Body of pancreas (tissue), 4 donors: ENCODE results near the gene GGN. TPM values are rescaled to one million over a fixed set of nuclear protein-coding genes. Genes with fewer than 3 reads are reported as not detected.

Experiments
- ATAC-seq: fragments of 150-250 bp; one replicate; pipeline ENCODE4 v1.9.1; 2016
- DNase-seq, 4 donors: peaks; one replicate each; pipeline ENCODE4 v3.0.0-alpha.2; 2019
- H3K27ac ChIP-seq, 4 donors: fragments of 200-600 bp; sonication (generic); 1 replicate in 3 of 4; 2 replicates in 1 of 4; pipeline versions ENCODE4 v1.5.1 to v1.6.1; 2016 to 2019; ENCODE audit warnings: mild to moderate bottlenecking in 1 of 4, mixed read lengths in 1 of 4, moderate library complexity in 1 of 4
- H3K27me3 ChIP-seq, 2 donors: fragments of 200-600 bp; sonication (generic); one replicate each; pipeline ENCODE4 v1.6.0; 2016; ENCODE audit warnings: mild to moderate bottlenecking in 1 of 2
- H3K36me3 ChIP-seq, 2 donors: fragments of 200-600 bp; sonication (generic); replicated peaks in 1 of 2; 2 replicates each; pipeline ENCODE4 v1.5.1; 2016; ENCODE audit warnings: low read depth in 2 of 2; ENCODE audit not compliant: insufficient read depth in 1 of 2
- H3K4me1 ChIP-seq: fragments of 200-600 bp; sonication (generic); one replicate; pipeline ENCODE4 v1.6.0; 2016
- H3K4me3 ChIP-seq, 2 donors: fragments of 200-600 bp; sonication (generic); 1 replicate in 1 of 2; 2 replicates in 1 of 2; pipeline ENCODE4 v1.5.1; 2016 to 2019
- H3K9me3 ChIP-seq, 3 donors: fragments of 200-600 bp; sonication (generic); 1 replicate in 2 of 3; 2 replicates in 1 of 3; pipeline ENCODE4 v1.5.1; 2016
- POLR2A ChIP-seq, 3 donors: fragments of 450-650 bp; IDR thresholded peaks; one replicate each; pipeline ENCODE4 v1.6.1; 2016; ENCODE audit warnings: antibody characterized with exemption in 3 of 3, mild to moderate bottlenecking in 2 of 3
- WGBS, 2 donors: methylation state at CpG; one replicate each; pipeline ENCODE4 v1.1.5; 2017; 5-methylcytosine and 5-hydroxymethylcytosine counted together
- intact Hi-C: fragments of 100-400 bp; cut with DNase I; formaldehyde crosslinking; loops from one replicate; pipeline ENCODE4 v1.15.1; 2023
- total RNA-seq, 2 donors: library from RNA; depleted of rRNA; stranded (reverse); fragments of >200 nt; gene quantifications; one replicate each; pipeline ENCODE4 v1.1.0, GENCODE V29; 2016
- TF ChIP-seq, protein P1 (sequence below), 7 experiments: fragments of 450-650 bp in 4 of 7; fragments of 200-600 bp in 3 of 7; sonication (generic) in 3 of 7; IDR thresholded peaks; one replicate each; pipeline ENCODE4 v1.5.1; 2016 to 2019; ENCODE audit warnings: antibody characterized with exemption in 7 of 7

Gene GGN
- total RNA-seq, 2 donors from 2014 or later = 0.78 TPM; not detected in 1

DNA sequence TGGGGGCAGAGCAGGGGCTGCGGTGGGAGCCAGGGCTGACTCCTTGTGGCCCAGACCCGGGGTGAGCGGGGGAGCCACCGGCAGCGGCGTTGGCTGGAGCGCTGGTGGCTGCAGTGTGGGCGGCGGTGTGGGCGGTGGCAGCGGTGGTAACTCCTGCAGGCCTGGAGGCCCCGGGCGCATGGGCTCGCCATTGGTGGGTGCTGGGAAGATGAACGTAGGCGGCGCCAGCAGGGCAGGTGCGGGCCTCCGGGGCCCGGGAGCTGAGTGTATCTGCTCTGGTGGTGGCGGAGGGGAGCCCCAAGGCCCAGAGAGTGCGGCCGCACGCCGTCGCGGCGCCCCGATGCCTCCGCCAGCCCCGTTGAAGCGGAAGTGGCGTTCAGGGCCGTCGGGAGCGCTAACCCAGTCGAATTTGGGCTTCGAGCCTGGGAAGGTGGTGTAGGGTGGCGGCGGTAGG, 2.0 kb downstream of the GGN start:
- intact Hi-C loops = no loop called here
- Histone ChIP-seq H3K27ac (no peak overlapping the region), H3K36me3 (peaks cover 12 to 21% of the 10 kb centered on the region in 2 donors), H3K27me3 (no peaks in the 10 kb centered on the region), H3K4me3 (no peak overlapping the region), H3K4me1 (peaks cover 29% of the 10 kb centered on the region), H3K9me3 (no peaks in the 10 kb centered on the region)
- ATAC-seq = no peak
- DNase-seq = no peak
- TF ChIP-seq, protein P1, sequence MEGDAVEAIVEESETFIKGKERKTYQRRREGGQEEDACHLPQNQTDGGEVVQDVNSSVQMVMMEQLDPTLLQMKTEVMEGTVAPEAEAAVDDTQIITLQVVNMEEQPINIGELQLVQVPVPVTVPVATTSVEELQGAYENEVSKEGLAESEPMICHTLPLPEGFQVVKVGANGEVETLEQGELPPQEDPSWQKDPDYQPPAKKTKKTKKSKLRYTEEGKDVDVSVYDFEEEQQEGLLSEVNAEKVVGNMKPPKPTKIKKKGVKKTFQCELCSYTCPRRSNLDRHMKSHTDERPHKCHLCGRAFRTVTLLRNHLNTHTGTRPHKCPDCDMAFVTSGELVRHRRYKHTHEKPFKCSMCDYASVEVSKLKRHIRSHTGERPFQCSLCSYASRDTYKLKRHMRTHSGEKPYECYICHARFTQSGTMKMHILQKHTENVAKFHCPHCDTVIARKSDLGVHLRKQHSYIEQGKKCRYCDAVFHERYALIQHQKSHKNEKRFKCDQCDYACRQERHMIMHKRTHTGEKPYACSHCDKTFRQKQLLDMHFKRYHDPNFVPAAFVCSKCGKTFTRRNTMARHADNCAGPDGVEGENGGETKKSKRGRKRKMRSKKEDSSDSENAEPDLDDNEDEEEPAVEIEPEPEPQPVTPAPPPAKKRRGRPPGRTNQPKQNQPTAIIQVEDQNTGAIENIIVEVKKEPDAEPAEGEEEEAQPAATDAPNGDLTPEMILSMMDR (IDR thresholded peaks at IDR 0.05) = no peak
- TF ChIP-seq POLR2A (IDR thresholded peaks at IDR 0.05) = no peak
- WGBS, 2 donors = 67 to 72% methylated on average over 5 to 25 of the region's 40 CpGs

DNA sequence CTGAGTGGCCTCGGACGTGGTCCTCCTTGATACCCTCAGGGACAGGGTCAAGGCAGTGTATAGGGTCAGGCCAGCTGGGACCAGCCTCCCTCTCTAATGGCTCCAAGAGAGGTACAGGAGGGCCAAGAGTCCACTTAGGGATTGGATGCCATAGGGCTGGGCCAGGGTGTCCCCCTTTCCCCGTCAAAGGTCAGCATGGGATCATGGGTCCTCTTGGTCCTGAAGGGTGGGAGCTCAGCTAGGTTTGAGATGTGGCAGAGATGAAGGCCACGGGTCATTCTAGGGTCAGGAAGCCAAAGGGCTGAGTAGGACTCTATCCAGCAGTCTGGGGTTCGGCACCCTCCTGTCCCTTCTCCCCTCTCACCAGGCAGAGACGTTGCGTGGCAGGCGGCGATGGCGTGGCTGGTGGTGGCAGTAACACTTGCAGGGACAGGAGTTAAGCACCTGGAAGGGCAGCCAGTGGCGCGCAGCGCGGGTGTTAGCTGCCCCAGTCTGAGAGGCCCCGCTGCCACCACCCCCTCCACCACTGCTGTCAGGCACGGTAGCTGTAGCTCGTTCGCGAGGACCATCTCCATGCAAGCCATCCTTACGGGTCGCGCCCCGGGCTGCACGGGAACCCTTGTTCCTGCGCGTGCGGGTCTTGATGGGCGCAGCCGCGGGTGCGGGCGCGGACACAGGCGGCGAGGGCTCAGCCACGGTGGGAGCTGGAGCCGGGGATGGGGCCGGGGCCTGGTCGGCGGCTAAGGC, 2.6 kb downstream of the GGN start:
- H3K4me1 ChIP-seq = peaks cover 29% of the 10 kb centered on the region
- WGBS, 2 donors = 91 to 92% methylated on average over 24 to 25 of the region's 40 CpGs

DNA sequence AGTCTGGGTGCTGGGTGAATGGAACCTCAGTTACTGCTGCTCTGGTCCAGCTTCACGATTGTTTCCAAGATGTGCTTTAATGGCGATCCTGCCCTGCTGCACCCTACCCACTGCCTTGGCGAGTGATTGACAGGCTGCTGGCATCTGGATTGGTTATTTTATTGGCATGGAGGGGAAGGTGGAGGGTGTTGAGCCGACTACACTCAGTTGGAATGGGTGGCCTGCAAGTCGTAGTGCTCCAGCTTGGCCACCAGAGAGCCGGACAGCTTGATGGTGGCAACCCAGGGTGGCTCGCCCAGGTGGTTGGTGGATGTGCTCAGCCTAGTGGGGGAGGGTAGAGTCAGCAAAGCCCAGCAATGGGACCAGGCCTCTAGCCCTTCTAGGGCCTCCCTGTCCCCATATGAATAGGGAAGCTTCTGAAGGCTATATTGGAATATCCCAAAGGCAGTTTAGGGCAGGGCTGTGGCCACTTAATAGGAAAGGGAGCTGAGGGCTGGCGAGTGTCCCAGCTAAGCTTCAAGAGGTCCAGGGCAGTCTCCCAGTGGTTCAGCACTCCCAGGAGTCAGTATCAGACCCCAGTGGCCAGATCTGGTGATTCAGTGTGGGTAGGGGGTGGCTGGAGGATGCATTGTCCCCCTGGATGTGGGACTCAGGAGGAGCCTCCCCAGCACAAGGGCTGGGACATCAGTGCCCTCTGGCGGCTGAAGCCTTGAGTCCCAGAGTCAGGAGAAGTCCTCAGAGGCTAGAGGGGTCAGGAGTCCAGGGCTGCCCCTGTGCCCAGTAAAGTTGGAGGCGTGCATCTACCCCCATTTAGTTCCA, 3.4 kb downstream of the GGN start:
- TF ChIP-seq POLR2A (IDR thresholded peaks at IDR 0.05) = no peak
- TF ChIP-seq, protein P1 (IDR thresholded peaks at IDR 0.05) = no peak
- intact Hi-C loops = no loop called here
- WGBS, 2 donors = 74 to 80% methylated on average over 4 to 10 of the region's 10 CpGs
- Histone ChIP-seq H3K4me3 (no peak overlapping the region), H3K9me3 (no peaks in the 10 kb centered on the region), H3K36me3 (peaks cover 12 to 27% of the 10 kb centered on the region in 2 donors), H3K27ac (no peak overlapping the region), H3K27me3 (no peaks in the 10 kb centered on the region), H3K4me1 (peaks cover 29% of the 10 kb centered on the region)
- DNase-seq = no peak
- no peak for ATAC-seq

More for the DNA sequence above, 2.6 kb downstream of the GGN start:
- TF ChIP-seq, protein P1 (IDR thresholded peaks at IDR 0.05) = no peak
- TF ChIP-seq POLR2A (IDR thresholded peaks at IDR 0.05) = no peak
- H3K36me3 ChIP-seq = peaks cover 12 to 25% of the 10 kb centered on the region in 2 donors
- H3K4me3 ChIP-seq = no peak overlapping the region
- H3K27ac ChIP-seq = no peak overlapping the region
- intact Hi-C loops = no loop called here
- H3K27me3 ChIP-seq = no peaks in the 10 kb centered on the region
- ATAC-seq (no peak), DNase-seq (no peak)
- no peaks in the 10 kb centered on the region for H3K9me3 ChIP-seq

DNA sequence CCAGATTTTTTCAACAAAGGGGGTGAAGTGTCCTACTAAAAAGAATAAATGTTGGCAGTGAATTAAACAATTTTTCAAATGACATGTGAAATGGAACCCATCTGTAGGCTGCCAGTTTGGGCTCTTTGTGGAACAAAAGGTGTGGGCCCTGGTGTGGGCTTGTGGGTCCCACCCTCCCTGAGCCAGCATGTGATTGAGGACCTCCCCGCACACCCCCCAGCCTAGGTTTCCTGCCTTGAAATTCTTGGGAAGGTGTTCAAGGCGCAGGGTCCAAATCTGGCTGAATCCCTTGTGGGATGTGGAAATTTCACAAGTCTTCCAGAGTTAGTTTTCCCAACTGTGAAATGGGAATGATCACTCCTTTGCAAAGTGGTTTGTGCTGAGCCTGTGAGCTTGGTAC, 4.1 kb downstream of the GGN start:
- Histone ChIP-seq H3K36me3 (peaks cover 12 to 34% of the 10 kb centered on the region in 2 donors), H3K27me3 (no peaks in the 10 kb centered on the region), H3K4me1 (peaks cover 24% of the 10 kb centered on the region), H3K27ac (no peak overlapping the region), H3K9me3 (no peaks in the 10 kb centered on the region), H3K4me3 (no peak overlapping the region)
- DNase-seq = no peak
- no peak for TF ChIP-seq POLR2A (IDR thresholded peaks at IDR 0.05)
- TF ChIP-seq, protein P1 (IDR thresholded peaks at IDR 0.05) = no peak
- no peak for ATAC-seq
- WGBS, 2 donors = 90 to 100% methylated on average over 1 to 2 of the region's 2 CpGs
- intact Hi-C loops = no loop called here
